Sciatic nerve (tissue), 2 donors: ENCODE measurements around the gene ERMP1. TPM values are rescaled to one million over a fixed set of nuclear protein-coding genes. Genes with fewer than 3 reads are reported as not detected.
"Not testable (repeated sequence)": the region's sequence is repeated elsewhere in the genome, so short reads cannot be mapped to it uniquely, and the experiment has no call there.

Source experiments
- ATAC-seq: fragments of 200-7000 bp; cut with Tn5 transposase; one replicate; pipeline ENCODE4 v1.9.1; 2020; ENCODE audit warnings: mild to moderate bottlenecking, moderate library complexity
- DNase-seq: peaks from one replicate; pipeline ENCODE4 v3.0.0-alpha.2; 2020; ENCODE audit warnings: low spot score
- intact Hi-C: fragments of 100-400 bp; cut with DNase I; formaldehyde crosslinking; loops from one replicate; pipeline ENCODE4 v1.14.2; 2022
- total RNA-seq: library from RNA; stranded (reverse); fragmentation: NEBNext Ultra II Directional; extraction: Animal tissue kit (Norgen Biotek cat#: 25700); gene quantifications from one replicate; pipeline ENCODE4 v1.2.1, GENCODE V29; 2021
- donor health status: DM: no; HTN: no; CAD: no.
- donor health status: DM: no; HTN: no; CAD: no.

The ERMP1 gene
- total RNA-seq, 1 donor from 2014 or later = 18.3 TPM

DNA sequence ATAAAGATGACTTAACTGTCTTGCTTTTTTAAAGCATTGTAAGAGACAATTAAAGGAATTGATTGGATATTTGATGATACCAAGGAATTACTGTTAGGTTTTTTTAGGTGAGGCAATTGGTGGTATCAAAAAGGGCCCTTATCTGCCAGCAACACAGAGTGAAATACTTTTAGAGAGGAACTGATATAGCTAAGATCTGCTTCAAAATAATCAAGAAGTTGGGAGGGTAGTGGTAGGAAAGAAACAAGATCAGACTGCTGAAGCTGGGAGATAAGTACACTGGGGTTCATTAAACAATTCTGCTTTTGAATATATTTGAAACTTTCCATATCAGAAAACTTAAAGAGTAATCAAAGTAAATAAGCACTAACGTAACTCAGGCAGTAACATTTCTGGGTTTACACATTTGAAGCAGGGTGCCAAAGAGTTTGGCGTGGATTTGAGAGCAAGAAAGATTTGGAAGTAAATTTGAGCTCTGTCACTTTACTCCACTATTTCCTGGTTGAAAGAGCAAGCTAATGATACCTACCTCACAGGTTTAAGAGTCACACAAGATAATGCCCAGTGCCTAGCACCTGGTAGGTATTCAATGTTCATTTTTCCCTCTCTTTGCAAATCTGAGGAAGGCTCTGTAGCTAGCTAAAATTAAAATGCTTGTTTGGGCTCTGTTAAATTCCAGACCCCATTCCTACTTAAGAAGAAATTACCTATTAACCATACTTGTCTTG is 6.9 kb downstream of the ERMP1 start:
- no peak for ATAC-seq
- intact Hi-C loops = no loop called here

DNA sequence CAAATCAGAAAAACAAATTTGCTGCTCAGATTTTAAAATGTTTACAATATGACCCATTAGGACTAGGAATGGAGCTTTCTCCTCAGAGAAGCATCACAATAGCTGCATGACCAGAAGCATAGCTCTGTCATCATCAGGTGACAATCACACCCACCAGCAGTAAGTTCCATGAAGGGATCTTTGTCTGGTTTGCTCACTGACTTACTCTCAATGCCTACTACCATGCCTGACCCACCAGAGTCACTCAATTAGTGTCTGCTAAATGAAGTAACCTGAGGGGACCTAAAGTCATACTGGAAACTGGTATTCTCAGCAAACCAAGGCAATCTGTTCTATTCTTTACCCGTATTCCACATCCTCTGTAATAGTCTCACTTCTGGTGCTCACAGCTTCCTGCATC is 7.7 kb downstream of the ERMP1 start:
- DNase-seq = no peak
- ATAC-seq = no peak
- intact Hi-C loops = no loop called here

More for the DNA sequence above, 6.9 kb downstream of the ERMP1 start:
- DNase-seq = no peak

DNA sequence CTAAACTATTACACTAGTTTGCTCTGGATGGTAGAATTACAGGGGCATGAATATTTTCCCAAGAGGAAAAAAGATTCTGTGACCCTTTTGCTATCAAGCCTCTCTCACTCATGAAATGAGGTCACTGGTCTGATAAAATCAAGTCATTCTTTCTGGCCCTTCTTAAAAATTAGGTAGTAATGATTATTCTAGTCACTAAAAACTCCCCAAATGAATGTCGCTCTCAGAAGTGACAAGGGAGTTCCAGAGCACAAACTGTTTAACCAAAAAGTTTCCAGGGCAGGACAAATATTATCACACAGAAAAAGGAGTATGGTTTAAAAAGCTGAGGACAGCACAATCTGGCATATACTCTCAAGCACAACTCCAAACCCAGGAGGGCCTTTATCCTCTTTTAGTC is 12.5 kb downstream of the ERMP1 start:
- intact Hi-C loops = no loop called here
- ATAC-seq (no peak), DNase-seq (no peak)

DNA sequence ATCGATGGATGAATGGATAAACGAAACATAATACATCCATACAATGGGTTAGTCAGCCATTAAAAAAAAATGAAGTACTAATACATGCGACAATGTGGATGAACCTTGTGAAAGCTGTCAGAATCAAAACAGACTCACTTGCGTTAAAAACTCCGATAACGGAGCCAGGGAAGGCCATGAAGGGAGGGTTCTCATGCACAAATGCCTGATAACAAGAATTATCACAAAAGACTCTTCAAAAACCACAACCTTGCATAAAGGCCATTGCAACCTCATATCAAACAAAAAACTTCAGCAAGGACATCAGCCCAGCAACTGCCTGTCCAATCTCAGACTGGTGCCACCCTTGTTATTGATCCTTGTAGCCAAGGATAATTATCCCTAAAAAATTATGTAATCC is 13.7 kb downstream of the ERMP1 start:
- DNase-seq (no peak), ATAC-seq (no peak)
- intact Hi-C loops = no loop called here

DNA sequence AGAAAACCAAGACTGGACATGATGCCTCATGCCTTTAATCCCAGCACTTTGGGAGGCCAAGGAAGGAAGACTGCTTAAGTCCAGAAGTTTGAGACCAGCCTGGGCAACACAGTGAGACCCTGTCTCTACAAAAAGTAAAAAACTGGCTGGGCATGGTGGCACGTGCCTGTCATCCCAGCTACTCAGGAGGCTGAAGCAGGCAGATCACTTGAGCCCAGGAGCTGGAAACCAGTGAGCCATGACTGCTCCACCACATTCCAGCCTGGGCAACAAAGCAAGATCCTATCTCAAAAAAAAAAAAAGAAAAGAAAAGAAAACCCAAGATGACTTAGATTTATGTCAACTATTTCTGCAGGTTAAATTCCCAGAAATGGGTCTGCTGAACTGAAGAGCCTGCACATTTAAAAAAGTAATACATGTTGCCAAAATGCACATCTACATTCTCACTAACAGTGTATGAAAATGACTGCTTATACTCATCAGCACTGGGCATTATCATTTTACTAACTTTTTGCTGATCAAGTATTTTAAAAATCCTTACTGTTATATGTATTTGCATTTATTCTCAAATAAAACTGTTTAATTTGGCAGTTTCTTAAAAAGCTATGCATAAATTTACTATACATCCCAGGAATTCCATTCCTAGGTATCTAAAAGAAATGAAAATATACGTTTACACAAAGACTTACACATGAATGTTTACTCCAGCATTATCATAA is 14.3 kb downstream of the ERMP1 start:
- DNase-seq = no peak
- no peak for ATAC-seq
- intact Hi-C loops = no loop called here

DNA sequence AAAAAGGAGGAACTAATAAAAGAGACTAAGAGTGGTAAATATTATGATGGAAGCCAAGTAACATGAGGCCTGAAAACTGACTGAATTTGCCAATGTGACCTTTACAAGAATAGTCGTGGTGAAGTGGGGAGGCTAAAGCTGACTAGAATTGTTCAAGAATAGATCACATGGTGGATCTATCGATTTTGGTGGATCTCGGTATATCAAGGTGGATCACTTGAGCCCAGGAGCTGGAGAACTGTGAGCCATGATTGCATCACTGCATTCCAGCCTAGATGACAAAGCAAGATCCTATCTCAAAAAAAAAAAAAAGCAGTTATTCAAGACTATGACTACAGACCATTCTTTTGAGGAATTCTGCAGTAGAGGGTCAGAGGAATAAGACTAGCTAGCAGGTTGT is 15.1 kb downstream of the ERMP1 start:
- no peak for ATAC-seq
- DNase-seq = no peak
- intact Hi-C loops = no loop called here

DNA sequence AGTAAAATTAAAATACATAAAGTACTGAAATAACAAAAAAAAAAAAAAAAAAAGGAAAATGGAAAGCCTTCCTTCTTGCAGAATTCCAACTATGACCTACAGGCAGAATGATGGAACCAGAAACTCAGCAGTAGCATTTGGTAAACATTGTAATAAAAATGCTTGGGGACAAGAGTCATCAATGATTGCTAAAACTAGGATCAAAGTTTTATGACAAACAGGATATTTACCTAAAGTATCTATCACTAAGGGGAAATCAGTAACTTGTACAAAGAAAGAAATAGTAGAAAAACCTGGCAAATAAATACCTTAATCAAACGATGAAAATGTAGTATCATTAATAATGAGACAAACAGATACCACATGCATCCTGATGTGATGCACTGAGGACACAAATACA is 17.5 kb downstream of the ERMP1 start:
- intact Hi-C loops = no loop called here
- ATAC-seq (no peak), DNase-seq (no peak)

DNA sequence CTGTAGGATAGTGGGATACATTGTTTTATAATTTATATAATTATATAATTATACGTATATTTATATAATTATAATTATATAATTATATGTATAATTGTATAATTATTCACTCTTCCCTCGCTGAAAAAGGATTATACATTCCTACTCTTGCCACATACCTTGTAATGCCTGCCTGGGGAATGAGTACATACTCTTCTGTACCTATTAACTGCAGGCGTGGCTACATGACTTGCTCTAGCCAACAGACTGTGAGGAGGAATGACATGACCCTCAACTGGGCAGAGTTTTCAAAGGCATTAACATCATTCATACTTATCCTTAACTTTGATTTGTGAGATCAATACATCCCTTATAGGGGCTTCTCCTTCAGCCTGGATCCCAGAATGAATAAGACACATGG is 19.1 kb downstream of the ERMP1 start:
- ATAC-seq (no peak), DNase-seq (no peak)
- intact Hi-C loops = no loop called here

DNA sequence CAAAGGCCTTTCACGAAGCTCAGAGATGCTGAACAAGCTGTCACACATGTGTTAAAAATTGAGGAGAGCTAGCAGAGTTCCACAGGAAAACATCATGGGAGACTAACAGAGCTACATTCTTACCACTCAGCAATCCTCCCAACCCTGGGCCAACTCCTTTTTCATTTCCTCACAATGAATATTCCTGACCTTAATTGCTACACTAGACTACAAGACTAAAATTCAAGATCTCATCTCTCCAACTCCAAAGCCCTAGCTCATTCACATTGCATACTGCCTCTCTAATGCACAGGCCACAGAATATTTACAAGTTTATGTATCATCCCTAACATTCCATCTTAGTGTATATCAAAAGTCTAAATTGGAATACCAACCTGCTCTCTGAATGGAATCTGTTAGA is 21.2 kb downstream of the ERMP1 start:
- DNase-seq (no peak), ATAC-seq (no peak)
- intact Hi-C loops = no loop called here

DNA sequence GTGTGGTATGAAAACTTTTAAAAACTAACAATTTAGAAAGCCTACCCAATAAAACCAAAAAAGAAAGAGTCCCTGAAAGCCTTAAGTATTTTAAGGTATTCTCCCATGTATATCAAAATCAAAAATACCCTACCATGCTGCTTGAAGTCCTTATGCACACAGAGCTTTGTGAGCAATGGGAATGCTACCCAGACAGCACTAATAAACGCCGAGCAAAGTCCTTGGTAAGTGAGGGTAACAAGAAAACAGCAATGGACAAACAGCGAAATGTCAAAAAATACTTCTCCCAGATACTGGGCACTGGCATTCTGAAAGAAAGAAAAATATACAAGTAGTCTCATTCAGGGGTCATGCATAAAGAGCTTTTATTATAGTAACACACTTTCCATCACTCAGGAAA is 27.4 kb downstream of the ERMP1 start:
- intact Hi-C loops = no loop called here
- ATAC-seq (no peak), DNase-seq (no peak)

DNA sequence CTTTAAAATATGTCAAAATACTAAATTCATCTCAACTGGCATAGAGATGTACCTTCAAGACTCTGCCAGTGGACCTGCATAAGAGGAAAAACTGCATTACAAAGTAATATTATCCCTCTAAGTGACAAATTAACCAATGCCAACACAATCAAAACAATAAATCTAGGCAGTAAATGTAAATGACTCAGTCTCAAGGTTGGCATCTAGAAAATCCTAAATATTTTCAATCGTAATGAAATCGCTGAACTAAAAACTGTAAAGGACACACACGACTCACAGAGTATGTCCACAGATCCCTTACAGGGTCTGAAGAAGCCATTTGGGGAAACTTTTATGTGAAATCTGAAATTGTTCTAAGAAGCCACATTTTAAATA is 31.2 kb downstream of the ERMP1 start:
- DNase-seq (no peak), ATAC-seq (no peak)
- intact Hi-C loops = no loop called here

DNA sequence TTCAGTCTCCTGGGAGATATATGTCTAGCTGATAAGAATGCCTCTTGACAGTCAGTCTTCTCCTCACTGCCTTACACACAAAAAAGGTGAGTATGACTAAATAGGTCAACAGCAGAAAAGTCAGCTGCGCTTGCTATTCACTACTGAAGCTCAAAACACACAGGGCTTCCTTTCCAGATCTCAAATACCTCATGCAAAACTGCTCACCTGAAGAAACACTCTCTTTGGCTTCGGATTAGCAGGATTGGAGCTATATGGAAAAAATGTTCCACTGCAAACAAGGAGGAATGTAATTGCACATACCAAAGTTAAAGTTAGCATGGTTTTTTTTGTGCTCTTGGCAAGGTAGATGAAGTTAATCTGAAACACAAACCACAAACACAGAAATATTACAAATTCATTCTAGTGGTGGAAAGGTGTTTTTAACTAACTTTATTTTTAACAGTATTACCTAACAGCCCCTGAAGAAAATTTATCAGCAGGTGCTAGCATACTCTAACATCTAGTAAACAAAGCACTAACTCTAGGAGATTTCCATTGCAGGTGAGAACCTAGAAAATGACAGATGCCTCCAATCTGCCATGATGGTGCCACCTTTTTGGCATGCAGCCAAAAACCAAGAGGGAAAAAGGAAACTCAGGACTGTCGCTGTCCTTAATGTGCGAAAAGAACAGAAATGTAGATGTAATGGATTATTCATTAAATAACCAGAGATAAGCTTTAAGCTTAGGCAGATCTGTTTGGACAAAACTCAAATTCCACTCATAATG is 31.8 kb downstream of the ERMP1 start:
- DNase-seq (no peak), ATAC-seq (no peak)
- intact Hi-C loops = no loop called here

DNA sequence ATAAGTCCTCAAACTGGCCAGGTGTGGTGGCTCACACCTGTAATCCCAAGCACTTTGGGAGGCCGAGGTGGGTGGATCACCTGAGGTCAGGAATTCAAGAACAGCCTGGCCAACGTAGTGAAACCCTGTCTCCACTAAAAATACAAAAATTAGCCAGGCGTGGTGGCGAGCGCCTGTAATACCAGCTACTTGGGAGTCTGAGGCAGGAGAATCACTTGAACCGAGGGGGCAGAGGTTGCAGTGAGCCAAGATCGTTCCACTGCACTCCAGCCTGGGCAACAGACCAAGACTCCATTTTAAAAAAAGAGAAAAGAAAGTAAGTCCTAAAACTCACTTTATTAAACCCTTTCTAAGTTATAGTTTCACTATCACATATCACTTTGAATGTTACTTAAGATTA is 32.5 kb downstream of the ERMP1 start:
- ATAC-seq, intact Hi-C loops, DNase-seq: not testable (repeated sequence)

DNA sequence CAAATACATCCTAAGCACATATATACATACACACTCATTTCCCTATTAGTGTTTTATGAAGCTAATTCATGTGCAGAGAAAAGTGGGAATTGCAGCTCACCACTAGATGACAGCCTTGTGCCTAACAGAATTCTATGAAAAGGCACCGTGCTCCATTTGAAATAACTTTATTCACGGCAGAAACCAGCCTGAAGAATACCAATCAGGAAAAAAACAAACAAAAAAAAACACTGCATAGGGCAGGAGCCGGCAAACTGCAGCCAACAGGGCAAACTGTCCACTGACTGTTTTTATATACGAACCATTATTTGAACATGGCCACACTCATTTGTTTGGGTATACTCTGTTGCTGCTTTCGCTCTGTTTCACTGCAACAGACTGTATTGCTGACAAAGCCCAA is 33.6 kb downstream of the ERMP1 start:
- intact Hi-C loops = no loop called here
- peak; percentile 73 for ATAC-seq

DNA sequence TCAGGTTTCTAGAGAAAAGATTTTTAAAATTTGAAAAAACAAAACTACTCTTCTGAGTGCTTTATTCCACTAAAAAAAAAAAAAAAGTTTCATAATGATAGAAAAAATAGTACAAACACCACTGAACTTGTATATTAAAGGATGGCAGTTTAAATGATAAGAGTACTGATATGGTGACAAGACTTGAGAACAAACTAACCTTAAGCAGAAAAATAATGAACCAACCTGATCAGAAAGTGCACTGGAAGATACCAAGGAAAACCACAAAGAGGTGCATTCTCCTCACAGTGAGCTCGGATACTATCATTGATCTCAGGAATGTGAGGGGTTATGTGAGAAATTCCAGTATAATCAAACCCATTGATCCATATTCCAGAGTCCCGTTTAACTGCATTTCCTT is 34.3 kb downstream of the ERMP1 start:
- ATAC-seq = no peak
- intact Hi-C loops = no loop called here

More for the DNA sequence above, 33.6 kb downstream of the ERMP1 start:
- no peak for DNase-seq

DNA sequence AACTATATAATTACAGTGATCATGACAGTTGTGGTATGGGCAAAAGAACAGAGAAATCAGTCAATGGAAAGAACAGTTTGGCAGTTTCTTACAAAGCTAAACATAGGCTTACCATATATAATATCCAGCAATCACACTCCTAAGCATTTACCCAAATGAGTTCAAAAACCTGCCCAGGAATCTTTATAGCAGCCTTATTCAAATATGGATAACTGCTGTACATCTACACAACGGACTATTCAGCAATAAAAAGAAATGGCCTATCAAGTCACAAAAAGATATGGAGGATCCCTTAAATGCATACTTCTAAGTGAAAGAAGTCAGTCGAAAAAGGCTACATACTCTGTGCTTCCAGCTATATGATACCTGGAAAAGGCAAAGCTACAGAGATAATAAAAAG is 36.6 kb downstream of the ERMP1 start:
- intact Hi-C loops = no loop called here
- ATAC-seq = no peak
- DNase-seq = no peak

More for the DNA sequence above, 34.3 kb downstream of the ERMP1 start:
- DNase-seq = no peak

DNA sequence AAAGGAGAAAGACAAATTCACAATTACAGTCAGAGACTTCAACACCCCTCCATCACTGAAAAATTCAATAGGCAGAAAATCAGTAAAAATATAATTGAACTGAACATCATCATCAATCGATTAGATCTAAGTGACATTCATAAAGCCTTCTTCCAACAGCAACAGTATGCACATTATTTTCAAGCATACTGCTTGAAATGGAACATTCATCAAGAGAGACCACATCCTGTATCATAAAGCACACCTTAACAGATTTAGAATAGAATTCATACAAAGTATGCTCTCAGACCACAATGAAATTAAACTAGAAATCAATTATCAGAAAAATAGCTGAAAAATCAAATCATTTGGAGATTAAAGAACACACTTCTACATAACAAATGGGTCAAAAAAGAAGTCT is 39.1 kb downstream of the ERMP1 start:
- DNase-seq = no peak
- ATAC-seq = no peak
- intact Hi-C loops = no loop called here

DNA sequence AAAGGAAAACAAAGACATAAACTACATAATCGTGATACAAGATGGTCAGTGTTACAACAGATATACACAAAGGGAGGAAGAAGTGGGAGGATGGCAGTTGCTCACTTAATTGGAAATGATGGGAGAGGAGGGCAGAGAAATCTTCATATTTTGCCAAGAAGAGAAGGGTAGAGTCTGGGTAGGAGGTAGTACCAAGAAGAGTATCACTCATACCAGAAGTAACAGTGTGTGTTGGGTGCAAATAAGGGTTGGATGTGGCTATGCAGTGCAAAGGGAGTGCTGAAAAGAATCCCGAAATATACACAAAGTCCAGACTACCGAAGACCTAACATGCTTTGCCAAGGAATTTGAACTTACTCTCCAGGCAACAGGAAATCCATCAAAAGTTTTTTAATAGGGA is 41.0 kb downstream of the ERMP1 start:
- DNase-seq (no peak), ATAC-seq (no peak)
- intact Hi-C loops = no loop called here

DNA sequence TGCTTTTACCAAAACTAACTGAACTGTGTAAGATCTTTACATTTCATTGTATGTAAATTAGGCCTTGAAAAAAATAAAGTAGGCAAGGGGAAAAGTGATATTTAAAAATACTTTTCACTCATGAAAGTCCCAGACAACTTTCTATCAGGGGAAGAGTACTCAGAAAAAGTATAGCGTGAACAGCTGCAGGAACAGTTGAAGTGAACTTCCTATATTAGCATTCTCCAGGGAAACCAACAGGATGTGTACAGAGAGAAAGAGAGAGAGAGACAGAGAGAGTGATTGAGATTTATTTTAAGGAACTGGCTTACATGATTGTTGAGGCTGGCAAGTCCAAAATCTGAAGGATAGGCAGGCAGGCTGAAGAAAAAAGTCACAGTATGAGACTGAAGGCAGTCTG is 42.0 kb downstream of the ERMP1 start:
- intact Hi-C loops = no loop called here
- no peak for ATAC-seq
- no peak for DNase-seq

DNA sequence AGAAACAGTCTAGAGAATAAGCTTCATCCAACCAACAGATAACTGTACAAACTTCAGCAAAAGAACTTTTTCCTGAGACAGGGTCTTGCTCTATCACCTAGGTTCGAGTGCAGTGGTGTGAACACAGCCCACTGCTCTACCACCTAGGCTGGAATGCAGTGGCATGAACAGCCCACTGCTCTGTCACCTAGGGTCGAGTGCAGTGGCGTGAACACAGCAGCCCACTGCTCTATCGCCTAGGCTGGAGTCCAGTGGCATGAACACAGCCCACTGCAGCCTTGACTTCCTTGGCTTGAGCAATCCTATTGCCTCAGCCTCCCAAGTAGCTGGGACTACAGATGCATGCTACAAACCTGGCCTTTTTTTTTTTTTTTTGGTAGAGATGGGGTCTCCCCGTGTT is 43.4 kb downstream of the ERMP1 start:
- no peak for DNase-seq
- ATAC-seq = no peak
- intact Hi-C loops = no loop called here
